ENCODE measurements around the gene CDON.
"Not testable (repeated sequence)": the region's sequence is repeated elsewhere in the genome, so short reads cannot be mapped to it uniquely, and the experiment has no call there.

The CDON gene

DNA sequence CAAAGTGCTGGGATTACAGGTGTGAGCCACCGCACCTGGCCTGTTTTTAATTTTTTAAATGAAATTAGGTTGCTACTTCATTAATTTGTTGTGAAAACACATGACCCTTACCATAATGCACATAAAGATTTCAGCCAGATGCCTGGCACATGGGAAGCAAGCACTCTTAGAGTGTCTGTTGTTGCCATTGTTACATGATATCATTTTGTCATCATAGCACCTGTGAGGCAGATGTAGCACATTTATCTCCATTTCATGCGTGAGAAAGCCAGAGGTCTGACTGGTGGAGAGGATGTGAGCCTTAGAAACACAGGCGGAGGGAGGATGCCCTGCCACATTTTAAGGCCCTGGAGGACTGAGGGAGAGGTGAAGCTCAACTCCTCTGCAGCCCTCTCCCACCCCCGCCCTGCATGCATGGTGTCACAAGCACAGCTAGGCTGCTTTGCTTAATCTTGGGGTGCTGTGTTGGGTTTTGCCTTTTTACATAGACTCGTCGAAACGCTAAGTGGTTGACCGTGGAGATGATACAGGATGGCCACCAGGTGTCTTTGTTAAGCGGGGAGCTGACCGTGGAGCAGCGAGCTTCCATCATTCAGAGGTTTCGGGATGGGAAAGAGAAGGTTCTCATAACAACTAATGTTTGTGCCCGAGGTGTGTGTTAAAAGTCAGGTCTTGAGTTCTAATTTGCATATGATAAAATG, 144.4 kb downstream of the CDON start:
- no peak for DNase-seq

DNA sequence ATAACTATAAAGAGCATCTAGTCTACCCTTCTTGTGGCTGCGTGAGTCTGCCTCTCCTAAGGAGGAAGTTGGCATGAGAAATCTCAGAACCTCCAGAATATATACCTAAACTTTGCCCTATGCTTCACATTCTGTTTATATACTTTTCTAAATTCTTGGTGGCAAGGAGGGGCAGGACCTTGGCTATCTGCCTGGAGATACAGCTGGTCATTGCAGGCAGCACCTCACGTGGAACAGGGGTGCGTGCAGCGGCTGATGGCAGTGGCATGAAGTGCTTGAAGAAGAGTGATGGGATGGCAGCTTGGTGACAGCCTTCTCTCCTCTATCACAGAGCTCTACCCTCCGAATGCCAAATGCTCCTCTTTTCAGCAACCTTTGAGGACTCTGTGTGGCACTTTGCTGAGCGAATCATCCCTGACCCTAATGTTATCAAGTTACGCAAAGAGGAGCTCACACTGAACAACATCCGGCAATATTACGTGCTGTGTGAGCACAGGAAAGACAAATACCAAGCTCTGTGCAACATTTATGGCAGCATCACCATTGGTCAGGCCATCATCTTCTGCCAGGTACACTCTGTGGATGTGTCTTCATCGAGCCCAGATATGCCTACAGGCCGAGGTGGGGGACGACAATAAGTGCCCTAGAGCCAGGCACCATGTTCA, 145.9 kb downstream of the CDON start:
- DNase-seq, result no peak

DNA sequence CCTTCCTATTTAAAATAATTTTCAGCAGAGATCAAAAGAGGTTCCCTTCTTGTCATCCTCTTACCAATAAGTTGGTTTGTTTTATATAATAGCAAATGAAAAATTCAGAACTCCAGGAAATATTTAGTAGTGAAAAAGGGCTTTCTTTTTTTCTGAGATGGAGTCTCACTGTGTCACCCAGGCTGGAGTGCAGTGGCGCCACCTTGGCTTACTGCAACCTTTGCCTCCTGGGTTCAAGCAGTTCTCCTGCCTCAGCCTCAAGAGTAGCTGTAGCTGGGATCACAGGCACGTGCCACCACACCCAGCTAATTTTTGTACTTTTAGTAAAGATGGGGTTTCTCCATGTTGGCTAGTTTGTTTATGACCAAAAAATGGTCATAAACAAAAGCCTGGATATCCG, 148.1 kb downstream of the CDON start:
- DNase-seq, result not testable (repeated sequence)

DNA sequence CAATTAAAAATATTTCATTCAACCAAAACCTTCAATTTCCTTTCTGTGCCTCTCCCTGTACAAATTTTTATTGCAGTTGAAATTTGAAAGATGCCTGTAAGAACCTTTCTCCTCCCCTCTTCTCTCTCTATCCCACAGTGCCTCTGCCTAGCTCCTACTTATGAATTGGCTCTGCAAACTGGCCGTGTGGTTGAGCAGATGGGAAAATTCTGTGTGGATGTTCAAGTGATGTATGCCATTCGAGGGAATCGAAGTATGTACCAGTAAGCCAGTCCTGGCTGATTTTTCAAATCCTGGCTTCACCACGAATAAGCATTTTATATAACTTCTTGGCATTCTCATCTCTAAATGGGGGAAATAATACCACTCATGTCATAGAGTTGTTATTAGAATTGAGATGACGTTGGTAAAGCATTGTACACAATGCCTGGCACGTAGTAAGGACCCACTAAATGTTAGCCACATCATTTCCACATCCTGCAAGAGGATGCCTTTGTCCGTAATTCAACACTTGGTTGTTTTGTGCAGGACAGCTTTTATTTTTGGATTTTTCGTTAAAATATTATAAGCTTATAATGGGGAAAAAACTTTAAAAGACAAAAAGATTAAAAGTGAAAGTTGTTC, 152.3 kb downstream of the CDON start:
- DNase-seq, result no peak

Data from effector CD4-positive, alpha-beta T cell (primary cell).